HG02571 (cell line): ENCODE data around the gene TBX1.

Experiments used
- ATAC-seq: cut with Tn5 transposase; IDR thresholded peaks from one replicate; pipeline ENCODE4 v1.9.1; 2021; ENCODE audit warnings: mild to moderate bottlenecking, moderate library complexity; ENCODE audit not compliant: unreplicated experiment

Gene TBX1

DNA sequence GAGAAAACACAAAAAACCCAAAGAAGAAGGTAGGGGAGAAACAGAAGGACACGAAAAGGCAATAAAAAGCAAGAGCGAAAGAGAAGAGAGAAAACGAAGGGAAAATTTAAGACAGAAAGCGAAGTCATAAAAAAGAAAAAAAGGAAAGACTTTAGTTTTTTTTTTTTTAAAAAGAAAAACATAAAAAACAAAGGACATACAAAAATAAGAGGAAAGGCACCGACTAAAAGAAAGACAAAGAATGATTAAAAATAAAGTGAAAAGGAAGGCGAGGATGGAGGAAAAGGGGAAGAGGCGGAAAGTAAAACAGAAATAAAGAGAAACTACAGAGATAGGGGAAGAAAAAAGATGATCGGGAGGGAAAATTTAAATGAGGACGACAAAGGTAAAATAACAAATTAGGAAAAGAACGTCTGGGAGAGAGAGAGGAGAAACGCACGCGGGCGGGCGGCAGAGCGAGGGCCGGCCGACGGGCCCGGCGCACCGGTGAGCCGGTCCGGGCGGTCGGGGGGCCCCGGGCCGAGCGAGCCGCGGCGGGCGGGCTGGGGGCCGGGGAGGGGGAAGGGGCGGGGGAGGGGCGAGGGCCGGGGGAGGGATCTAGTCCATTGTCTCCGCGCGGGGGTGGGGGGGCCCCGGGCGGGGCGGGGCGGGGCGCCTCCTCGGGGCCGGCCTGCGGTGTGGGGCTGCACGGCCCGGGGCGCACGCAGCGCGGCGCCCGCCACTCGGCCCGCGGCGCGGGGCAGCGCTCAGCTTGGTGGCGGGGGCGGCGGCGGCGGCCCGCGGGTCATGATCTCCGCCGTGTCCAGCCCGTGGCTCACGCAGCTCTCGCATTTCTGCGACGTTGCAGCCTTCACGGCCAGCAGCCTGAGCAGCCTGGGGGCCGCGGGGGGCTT, at the start of gene TBX1:
TSS of gene TBX1 (plus strand) at position 721 of the 893 bp plus-strand sequence. CDS start at position 787, 66 bp downstream.
- no peak for ATAC-seq

DNA sequence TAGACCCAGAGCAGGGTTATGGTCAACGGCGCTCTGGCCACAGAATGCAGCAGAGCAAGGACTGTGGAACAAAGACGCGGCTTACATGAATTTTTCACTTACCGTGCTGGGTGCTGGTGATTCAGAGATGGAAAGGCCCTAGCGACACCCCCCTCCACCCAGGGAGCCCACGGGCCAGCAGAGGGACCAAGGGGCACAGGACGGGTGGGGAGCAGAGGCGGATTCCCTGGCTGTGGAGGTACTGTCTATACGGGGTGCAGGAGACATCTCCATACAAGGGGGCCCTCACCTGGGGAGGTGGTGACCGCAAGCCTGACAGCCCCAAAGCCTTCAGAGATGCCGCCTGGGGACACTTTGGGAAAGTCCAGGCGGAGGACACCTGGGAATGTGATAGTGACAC, 47.3 kb upstream of the TBX1 start:
- ATAC-seq, result no peak

DNA sequence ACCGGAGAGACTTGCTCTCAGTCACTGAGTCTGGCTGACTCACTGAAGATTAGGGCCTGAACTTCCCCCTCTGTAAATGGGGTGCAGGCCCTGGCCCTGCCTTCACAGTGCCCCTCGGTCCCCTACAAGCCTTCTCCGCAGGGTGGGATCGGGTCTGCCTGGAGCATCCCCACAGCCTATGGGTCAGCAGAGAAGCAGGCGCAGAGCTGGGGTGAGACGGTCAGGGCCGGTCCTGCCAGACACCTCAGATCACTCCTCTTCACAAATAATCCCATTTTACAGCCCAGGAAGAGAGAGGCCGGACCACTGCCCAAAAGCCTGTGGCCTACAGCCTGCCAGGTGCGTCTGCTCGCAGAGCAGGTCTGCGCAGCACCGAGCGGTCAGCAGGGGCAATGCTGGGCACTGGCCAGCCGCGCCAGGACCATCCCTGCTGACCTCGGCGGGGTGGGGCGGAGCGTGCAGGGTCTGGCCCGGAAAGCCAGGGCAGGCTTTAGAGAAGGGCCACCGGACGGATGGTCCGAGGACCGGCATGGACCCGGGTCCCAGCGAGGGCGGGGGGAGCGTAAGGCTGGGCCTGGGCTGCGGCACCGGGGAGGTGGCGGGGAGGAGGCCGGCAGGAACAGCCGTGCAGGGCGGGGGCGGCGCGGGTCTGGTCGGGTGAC, 46.8 kb upstream of the TBX1 start:
- ATAC-seq, result no peak

- no peak for ATAC-seq
These were observed 46.0 kb upstream of the TBX1 start, which contains the start of gene SEPTIN5 for GRCh38 chr22:19714312-19715187. SEPTIN5 (plus strand) TSS chr22:19714503; CDS start chr22:19714589, 86 bp downstream.

DNA sequence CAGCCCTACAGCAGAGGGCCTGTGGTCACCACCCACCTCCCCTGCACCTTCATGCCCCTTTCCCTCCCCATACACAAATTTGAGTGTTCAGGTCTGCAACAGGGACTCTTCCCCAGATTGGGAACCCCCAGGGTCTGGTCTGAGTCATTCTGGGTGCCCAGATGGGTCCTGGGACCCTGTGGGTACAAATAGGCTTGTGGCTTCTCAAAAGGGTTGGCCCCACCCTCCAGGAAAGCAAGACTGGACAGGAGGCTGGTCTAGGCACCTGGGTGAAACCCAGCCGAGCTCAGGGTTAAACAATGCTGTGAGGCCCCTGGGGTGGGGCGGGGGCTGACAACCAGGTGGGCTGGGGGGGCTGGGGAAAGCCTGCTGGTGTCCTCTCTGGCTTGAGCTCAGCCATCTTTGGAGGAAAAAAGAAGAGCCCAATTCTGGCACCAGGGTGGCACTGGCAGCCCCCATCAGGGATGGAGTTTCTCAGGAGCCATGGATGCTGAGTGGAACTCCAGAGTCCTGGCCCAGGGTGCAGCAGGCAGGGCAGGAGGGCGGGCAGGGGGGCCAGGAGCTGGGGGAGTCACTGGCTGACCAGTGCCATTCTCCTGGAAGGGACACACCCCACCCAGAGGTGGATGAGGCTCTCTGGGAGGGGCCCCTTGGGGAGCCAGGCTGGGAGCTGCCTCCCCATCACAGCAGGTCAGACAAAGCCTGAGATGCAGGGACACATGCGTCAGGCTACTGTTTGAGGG, 45.2 kb upstream of the TBX1 start:
- no peak for ATAC-seq

- ATAC-seq, result no peak
These were observed 44.3 kb upstream of the TBX1 start for GRCh38 chr22:19716041-19716828.

- ATAC-seq, result no peak
These were observed 43.8 kb upstream of the TBX1 start for GRCh38 chr22:19716829-19717105.

- ATAC-seq, result no peak
These were observed 43.4 kb upstream of the TBX1 start for GRCh38 chr22:19717181-19717580.

DNA sequence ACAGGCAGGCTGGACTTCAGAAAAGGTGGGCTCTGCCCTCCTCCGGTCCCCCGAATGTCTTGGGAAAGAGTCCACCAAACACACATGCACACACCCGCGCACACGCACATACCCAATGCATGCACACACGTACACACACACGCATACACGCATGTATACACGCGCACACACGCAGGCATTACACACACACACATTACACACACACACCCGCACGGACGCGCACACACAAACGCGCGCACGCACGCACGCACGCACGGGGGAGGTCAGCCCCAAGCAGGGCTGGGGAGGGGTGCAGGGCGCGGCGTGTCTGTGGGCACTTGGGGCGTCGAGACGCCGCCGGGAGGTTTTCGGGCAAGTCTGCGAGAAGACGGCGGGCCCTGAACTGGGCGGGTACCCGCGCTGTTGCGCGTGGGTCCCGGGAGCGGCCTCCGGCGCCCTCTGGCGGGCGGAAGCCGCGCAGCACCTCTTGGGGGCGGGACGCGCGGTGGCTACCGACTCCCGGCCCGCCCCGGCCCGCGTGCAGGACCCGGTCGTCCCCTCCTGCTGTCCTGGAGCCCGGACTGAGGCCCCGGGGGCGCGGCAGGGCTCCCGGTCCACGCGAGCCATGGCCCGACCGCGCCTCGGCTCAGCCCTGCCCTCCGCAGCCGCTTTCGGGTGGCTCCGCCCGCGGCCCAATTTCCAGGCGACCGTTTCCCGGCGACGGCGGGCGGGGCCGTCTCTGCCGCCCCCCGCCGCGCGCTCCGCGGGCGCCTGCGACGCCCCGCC, 42.7 kb upstream of the TBX1 start:
- ATAC-seq, result no peak

DNA sequence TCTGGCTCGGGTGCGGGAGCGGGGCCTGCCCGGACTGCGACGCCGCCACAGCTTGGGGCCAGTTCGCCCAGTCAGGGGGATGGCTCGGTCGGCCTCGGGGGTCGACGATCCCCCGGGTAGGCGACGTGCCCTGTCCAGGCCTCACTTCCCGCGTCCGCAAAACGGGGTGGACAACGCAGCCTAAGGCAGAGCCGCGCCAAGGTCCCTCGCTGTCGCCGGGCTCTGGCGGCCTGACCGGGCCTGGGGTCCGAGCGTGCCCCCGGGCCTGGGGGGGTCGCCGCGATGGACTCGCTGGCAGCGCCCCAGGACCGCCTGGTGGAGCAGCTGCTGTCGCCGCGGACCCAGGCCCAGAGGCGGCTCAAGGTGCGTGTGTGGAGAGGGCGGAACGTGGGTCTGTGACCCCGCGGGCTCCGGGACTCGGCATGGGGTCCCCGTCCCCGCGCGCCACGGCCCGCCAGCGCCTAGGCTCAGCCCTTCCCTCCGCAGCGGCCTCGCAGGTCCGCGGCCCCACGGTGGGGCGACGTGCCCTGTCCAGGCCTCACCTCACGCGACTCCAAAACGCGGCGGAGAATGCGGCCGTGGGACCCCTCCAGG, 42.0 kb upstream of the TBX1 start:
- no peak for ATAC-seq

DNA sequence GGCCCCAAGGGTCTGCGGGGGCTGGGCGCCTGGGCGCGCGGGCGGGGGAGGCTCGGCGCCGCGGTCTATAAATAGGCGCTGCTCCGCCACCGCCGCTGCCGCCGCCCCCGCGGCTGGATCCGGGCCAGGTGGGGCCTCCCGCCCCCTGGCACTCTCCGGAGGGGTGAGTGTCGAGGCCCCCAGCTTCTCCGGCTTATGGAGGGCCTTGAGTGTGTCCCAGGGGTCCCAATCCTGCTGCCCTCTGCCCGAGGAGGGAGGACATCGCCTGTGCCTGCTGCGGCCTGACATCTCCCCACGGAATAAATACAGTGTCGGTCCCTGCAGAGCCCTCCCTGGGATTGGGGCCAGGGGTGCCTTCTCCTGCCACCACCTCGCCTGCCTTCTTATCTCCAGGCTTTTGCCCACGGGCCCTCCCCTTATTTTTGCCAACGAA, 41.5 kb upstream of the TBX1 start:
- no peak for ATAC-seq

- ATAC-seq, result no peak
These were observed 41.0 kb upstream of the TBX1 start for GRCh38 chr22:19719488-19720021.

DNA sequence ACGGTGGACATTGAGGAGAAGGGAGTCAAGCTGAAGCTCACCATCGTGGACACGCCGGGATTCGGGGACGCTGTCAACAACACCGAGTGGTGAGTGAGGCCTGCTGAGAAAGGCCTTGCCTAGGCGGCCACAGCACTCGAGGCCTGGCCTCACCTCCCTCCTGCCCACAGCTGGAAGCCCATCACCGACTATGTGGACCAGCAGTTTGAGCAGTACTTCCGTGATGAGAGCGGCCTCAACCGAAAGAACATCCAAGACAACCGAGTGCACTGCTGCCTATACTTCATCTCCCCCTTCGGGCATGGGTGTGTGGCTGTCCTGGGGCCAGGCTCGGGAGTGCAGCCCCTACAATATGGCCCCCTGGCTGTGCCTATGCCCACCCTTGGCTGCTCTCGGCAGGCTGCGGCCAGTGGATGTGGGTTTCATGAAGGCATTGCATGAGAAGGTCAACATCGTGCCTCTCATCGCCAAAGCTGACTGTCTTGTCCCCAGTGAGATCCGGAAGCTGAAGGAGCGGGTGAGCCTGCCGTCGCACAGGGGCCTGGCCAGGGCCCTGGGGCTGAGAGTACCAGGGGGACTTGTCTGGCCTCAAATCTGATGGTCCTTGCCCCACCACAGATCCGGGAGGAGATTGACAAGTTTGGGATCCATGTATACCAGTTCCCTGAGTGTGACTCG, 40.3 kb upstream of the TBX1 start:
- no peak for ATAC-seq

GRCh38 chr22:19720999-19721329, 39.6 kb upstream of the TBX1 start:
- ATAC-seq, result no peak

- ATAC-seq, result no peak
These were observed 39.0 kb upstream of the TBX1 start for GRCh38 chr22:19721330-19722177.

- ATAC-seq, result no peak
These were observed 38.2 kb upstream of the TBX1 start for GRCh38 chr22:19722178-19722981.

DNA sequence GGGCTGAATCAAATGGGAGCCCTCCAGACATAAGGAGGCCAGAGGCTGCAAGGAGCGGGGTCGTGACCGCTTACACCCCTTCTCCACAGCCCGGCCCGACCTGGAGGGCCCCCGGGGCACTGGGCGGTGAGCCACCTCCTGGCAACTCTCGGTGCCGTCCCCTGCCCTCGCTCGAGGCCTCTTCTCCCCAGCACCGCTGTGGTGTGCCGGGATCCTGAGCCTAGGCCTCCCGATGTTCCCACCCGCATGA, 37.7 kb upstream of the TBX1 start:
- ATAC-seq, result no peak
